Right renal cortex interstitium (tissue), 3 donors: ENCODE results near the gene ACSBG1. TPM values are rescaled to one million over a fixed set of nuclear protein-coding genes. Genes with fewer than 3 reads are reported as not detected.

Experiments used
- DNase-seq, 3 donors: peaks; one replicate each; pipeline ENCODE4 v3.0.0-alpha.2; 2013; ENCODE audit warnings: low read depth in 3 of 3, low spot score in 2 of 3
- polyA plus RNA-seq, 3 donors: library from polyadenylated mRNA; unstranded; fragments of 120-200 nt; gene quantifications; one replicate each; pipeline ENCODE4 v1.2.1, GENCODE V29; 2013; ENCODE audit not compliant: insufficient read length in 3 of 3

The ACSBG1 gene
- polyA plus RNA-seq, 3 donors, result 0.34 to 1.1 (median 0.74) TPM

GRCh38 chr15:78224023-78224411 lies 10.3 kb downstream of the ACSBG1 start:
- no peak for DNase-seq

GRCh38 chr15:78223396-78224022 lies 10.9 kb downstream of the ACSBG1 start:
- no peak for DNase-seq

- no peak for DNase-seq
Observed at GRCh38 chr15:78222745-78223395, 11.5 kb downstream of the ACSBG1 start.

- DNase-seq, result no peak
Observed at GRCh38 chr15:78220713-78221112, 13.7 kb downstream of the ACSBG1 start.

GRCh38 chr15:78216276-78217104 lies 17.9 kb downstream of the ACSBG1 start:
- no peak for DNase-seq

- DNase-seq, result no peak
Observed at GRCh38 chr15:78213956-78214355, 20.4 kb downstream of the ACSBG1 start.

GRCh38 chr15:78213425-78213750 lies 21.0 kb downstream of the ACSBG1 start:
- no peak for DNase-seq

- DNase-seq, result no peak
Observed at GRCh38 chr15:78212546-78213424, 21.6 kb downstream of the ACSBG1 start.

GRCh38 chr15:78212008-78212407 lies 22.4 kb downstream of the ACSBG1 start:
- no peak for DNase-seq

- no peak for DNase-seq
Observed at GRCh38 chr15:78211189-78211921, 23.0 kb downstream of the ACSBG1 start.

- DNase-seq, result no peak
Observed at GRCh38 chr15:78210349-78210717, 24.0 kb downstream of the ACSBG1 start.

- DNase-seq, result no peak
Observed at GRCh38 chr15:78209646-78210348, 24.6 kb downstream of the ACSBG1 start.

GRCh38 chr15:78208887-78209645 lies 25.3 kb downstream of the ACSBG1 start:
- no peak for DNase-seq

- DNase-seq, result no peak
Observed at GRCh38 chr15:78208341-78208844, 26.0 kb downstream of the ACSBG1 start.

GRCh38 chr15:78207641-78208340 lies 26.6 kb downstream of the ACSBG1 start:
- no peak for DNase-seq

- DNase-seq, result no peak
Observed at GRCh38 chr15:78207110-78207458, 27.3 kb downstream of the ACSBG1 start.

- DNase-seq, result no peak
Observed at GRCh38 chr15:78206326-78207109, 27.8 kb downstream of the ACSBG1 start.
